Retinal pigment epithelial cell (primary cell): ENCODE data around the gene AMER1.

ENCODE experiments used
- DNase-seq: peaks from one replicate; pipeline ENCODE4 v3.0.0-alpha.2; 2010; ENCODE audit warnings: low read depth
- H3K4me3 ChIP-seq: 2 replicates; pipeline ENCODE4 v1.5.1; 2011; ENCODE audit warnings: mild to moderate bottlenecking, low read length, control low read depth, moderate library complexity
- TF ChIP-seq, protein P1 (sequence below): conservative IDR thresholded peaks from 2 replicates; pipeline ENCODE4 v1.5.1; 2011; ENCODE audit warnings: low read depth, low read length, control low read depth, inconsistent platforms

Gene AMER1

DNA sequence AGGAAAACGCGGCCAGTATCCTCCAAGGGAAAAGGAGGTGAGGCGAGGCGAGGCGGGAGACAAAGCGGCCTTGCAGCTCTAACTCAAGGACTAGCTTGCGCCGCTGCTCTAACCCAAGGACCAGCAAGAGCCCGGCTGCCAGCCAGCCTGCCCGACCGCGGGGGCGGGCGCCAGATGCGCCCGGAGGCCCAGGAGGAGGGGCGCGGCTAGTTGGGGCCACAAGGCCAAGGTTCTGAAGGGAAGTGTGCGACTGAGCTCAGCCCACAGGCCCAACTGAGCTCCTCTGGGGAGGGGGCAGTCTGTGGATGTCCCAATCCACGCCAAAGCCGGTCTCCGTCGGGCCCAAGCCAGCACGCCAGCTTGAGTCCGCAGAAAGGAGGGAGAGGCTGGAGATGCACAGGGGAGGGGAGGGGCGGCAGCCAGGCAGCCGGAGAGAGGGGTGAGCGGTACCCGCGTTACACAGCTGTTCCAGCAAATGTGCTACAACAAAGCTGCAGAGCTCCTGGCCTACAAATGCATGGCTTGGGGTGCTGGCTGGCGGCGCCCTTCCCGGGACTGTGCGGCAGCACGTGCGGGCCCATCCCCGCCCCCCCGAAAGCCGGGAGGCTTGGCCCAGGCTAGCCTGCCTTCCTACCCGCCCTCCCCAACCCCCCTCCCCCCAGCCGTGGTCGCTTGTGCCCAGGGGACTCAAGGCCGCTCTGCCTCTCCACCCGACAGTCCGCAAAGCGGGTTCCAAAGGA, 637 bp downstream of the AMER1 start:
- TF ChIP-seq, protein P1, sequence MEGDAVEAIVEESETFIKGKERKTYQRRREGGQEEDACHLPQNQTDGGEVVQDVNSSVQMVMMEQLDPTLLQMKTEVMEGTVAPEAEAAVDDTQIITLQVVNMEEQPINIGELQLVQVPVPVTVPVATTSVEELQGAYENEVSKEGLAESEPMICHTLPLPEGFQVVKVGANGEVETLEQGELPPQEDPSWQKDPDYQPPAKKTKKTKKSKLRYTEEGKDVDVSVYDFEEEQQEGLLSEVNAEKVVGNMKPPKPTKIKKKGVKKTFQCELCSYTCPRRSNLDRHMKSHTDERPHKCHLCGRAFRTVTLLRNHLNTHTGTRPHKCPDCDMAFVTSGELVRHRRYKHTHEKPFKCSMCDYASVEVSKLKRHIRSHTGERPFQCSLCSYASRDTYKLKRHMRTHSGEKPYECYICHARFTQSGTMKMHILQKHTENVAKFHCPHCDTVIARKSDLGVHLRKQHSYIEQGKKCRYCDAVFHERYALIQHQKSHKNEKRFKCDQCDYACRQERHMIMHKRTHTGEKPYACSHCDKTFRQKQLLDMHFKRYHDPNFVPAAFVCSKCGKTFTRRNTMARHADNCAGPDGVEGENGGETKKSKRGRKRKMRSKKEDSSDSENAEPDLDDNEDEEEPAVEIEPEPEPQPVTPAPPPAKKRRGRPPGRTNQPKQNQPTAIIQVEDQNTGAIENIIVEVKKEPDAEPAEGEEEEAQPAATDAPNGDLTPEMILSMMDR, result no peak
- H3K4me3 ChIP-seq, result peak overlapping the region; percentile 56
- no peak for DNase-seq

DNA sequence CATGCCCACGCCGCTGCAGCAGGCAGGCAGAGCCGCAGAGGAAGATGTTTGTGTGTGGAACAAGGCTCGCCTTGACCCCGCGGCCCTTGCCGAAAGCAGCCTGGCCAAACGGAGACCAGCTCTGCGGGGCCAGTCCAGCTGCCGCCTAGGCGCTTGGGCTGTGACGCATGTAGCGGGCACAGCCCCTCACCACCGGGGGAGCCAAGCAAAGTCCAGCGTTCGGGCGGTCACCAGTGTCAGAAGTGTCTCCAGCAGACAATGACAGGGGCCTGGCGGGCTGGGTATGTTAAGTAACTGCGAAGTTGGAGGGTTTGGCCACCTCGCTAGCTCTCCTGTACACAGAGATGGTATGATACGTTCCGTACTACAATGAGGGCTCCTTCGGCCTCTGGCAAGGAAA, 1.3 kb downstream of the AMER1 start:
- TF ChIP-seq, protein P1, result no peak
- peak overlapping the region; percentile 56 for H3K4me3 ChIP-seq
- no peak for DNase-seq

DNA sequence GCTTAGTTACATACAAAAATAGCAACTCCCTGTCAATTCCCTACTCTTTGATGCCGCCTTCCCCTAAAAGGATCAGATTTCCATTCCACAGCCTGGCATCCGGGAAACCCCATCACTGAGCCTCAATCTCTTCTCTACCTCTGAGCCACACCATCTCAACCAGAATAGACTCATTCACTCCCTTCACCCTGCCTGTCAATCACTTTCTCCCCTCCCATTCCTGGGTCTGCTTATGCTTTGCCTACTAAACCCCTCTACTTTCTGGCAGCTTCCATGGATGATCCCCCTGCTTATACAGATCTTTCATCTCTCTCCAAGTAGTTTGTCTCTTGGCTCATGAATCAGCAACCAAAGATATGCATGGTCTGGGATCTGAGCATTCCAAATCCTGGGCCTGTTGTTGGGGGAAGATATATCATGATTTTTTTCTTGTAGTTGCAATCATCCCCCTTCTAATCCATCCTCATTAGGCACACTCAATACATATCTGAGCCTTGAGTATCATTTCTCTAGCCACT, 2.6 kb downstream of the AMER1 start:
- no peak for DNase-seq
- H3K4me3 ChIP-seq, result no peak overlapping the region
- TF ChIP-seq, protein P1, result no peak

DNA sequence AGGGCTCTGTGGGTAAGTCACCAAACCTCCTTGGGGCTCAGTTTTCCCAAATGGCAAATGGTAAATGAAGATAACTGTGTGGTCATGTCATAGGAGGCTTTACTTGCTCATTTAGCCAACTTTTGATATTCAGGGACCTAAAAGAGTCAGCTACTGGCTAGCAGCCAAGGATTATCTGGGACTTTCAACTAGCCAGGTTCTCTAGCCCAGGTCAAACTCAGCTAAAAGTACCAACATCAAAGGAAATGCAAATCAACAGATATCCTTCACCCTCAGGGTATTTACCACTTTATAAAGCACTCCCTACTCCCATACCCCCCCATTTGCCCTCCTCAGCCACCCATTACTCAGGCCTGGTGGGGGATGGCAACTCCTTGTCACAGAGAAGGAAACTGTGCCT, 7.5 kb downstream of the AMER1 start:
- no peak for DNase-seq
- no peak overlapping the region for H3K4me3 ChIP-seq
- TF ChIP-seq, protein P1, result no peak

DNA sequence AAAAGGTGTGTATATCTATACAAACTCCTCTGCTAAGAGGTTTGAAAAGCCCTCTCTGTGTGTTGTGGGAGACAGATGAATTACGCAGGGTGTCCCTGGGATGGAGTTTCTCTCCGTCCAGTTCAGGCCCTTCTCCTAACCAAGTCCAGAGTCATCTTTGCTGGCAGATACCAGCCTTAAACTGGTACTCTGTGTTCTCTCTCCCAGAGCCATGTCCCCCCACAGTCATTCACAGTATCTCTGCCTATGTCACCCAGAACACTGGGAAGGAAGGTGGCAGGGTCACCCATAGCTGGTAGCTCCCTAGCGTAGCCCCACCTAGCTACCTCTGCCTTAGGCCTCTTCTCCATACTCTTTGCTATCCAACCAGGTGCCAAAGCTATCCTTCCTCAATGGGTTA, 8.9 kb downstream of the AMER1 start:
- no peak for DNase-seq
- TF ChIP-seq, protein P1, result no peak
- no peak overlapping the region for H3K4me3 ChIP-seq

DNA sequence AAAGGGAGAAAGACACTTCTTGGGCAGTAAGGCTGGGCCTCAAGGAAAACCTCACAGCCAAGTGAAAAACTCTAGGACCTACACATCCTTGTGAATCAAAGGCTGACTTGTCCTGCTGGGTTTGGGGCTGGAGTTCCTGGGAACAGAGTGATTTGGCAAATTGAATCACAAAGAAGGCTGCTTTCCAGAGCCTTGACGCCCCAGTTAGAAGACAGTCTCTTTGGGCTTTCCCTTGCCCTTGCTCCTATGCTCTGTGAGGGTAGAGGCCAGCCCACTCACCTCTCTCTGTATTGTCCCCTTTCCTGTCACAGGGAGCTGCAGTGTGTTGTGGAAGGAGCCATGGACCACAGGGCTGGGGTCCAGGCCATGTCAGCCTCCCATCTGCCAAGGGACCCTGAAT, 9.6 kb downstream of the AMER1 start:
- H3K4me3 ChIP-seq, result no peak overlapping the region
- DNase-seq, result no peak
- TF ChIP-seq, protein P1, result no peak

DNA sequence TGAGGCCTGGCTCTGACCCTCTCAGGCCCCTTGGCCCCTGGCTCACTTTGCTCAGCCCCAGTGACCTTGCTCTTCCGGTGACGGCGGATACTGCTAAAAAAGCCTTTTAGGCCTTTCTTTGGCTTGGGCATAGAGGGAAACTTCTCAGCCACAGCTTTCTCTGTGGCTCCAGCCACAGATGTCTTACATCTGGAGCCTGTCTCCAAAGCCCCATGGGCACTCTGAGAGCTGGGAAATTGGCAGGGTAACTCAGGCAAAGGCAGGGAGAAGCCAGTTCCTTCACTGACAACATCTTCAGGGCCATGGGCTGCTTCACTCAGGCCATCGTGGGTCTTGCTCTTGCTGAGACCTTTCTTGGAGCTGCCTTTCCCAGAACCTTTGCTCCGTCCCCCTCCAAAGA, 12.8 kb downstream of the AMER1 start:
- no peak overlapping the region for H3K4me3 ChIP-seq
- TF ChIP-seq, protein P1, result no peak
- DNase-seq, result no peak
